Endothelial cell of umbilical vein (primary cell): ENCODE data around the gene TSEN2.

Experiments
- EZH2 ChIP-seq: IDR thresholded peaks from 2 replicates; pipeline ENCODE4 v1.6.1; 2012; ENCODE audit warnings: borderline replicate concordance, low read depth, mild to moderate bottlenecking, moderate library complexity, low read length, inconsistent platforms; ENCODE audit not compliant: severe bottlenecking
- JUN ChIP-seq: IDR thresholded peaks from 2 replicates; pipeline ENCODE4 v1.6.1; 2011; ENCODE audit warnings: borderline replicate concordance, low read depth; ENCODE audit not compliant: insufficient read length, insufficient read depth
- POLR2A ChIP-seq: IDR thresholded peaks from 2 replicates; pipeline ENCODE4 v1.6.1; 2012; ENCODE audit warnings: low read depth, mild to moderate bottlenecking, control low read depth, low read length
- POLR2AphosphoS5 ChIP-seq: IDR thresholded peaks from 2 replicates; pipeline ENCODE4 v1.6.1; 2012; ENCODE audit warnings: low read depth, mild to moderate bottlenecking, control low read depth, low read length, moderate library complexity; ENCODE audit not compliant: insufficient read depth
- TF ChIP-seq, protein P1 (sequence below), 2 donors: IDR thresholded peaks; 1 replicate in 1 of 2; 2 replicates in 1 of 2; pipeline ENCODE4 v1.5.1; 2011; ENCODE audit warnings: low read length in 2 of 2, mild to moderate bottlenecking in 2 of 2, moderate library complexity in 2 of 2, control low read depth in 1 of 2, inconsistent platforms in 1 of 2, low read depth in 1 of 2; ENCODE audit not compliant: insufficient read depth in 1 of 2; ENCODE audit errors: extremely low read depth in 1 of 2
- TF ChIP-seq, protein P2 (sequence below): IDR thresholded peaks from 2 replicates; pipeline ENCODE4 v1.6.1; 2011; ENCODE audit not compliant: insufficient read depth, insufficient read length

DNA sequence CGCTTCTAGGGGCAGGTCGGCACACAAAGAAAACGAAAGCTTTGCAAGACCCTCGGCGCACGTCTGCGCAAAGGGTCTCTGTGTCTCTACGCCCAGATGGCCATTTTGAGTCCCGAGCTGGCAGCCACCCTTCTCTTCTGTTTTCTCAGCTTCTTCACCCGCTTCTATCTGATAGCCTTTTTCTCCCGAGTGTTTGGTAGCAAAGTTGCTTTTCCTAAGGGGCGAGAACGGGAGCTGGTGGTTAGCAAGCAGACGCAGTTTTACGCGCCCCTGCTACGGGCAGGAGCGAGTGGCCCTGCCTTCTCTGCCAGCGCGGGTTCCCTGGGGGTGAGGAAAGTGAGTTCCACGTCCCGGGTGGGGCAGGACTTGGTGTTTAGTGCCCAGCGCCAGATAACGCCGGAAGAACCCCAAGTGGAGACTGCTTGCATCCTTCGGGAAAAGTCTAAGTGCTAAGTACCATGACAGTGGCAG is 69.7 kb downstream of the TSEN2 start:
- TF ChIP-seq, protein P1, sequence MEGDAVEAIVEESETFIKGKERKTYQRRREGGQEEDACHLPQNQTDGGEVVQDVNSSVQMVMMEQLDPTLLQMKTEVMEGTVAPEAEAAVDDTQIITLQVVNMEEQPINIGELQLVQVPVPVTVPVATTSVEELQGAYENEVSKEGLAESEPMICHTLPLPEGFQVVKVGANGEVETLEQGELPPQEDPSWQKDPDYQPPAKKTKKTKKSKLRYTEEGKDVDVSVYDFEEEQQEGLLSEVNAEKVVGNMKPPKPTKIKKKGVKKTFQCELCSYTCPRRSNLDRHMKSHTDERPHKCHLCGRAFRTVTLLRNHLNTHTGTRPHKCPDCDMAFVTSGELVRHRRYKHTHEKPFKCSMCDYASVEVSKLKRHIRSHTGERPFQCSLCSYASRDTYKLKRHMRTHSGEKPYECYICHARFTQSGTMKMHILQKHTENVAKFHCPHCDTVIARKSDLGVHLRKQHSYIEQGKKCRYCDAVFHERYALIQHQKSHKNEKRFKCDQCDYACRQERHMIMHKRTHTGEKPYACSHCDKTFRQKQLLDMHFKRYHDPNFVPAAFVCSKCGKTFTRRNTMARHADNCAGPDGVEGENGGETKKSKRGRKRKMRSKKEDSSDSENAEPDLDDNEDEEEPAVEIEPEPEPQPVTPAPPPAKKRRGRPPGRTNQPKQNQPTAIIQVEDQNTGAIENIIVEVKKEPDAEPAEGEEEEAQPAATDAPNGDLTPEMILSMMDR (IDR thresholded peaks at IDR 0.05; ENCODE audit: extremely low read depth in 1 of 2, insufficient read depth in 1 of 2, low read depth in 1 of 2, low read length in 2 of 2) = peak in 1 of 2 donors; percentile 8
- TF ChIP-seq POLR2A = peak; percentile 26
- no peak for TF ChIP-seq EZH2
- TF ChIP-seq, protein P2, sequence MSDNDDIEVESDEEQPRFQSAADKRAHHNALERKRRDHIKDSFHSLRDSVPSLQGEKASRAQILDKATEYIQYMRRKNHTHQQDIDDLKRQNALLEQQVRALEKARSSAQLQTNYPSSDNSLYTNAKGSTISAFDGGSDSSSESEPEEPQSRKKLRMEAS = no peak
- TF ChIP-seq POLR2AphosphoS5 = no peak
- no peak for TF ChIP-seq JUN
